GM12872 (cell line): ENCODE results near the gene LOXL3.

ENCODE experiments used
- TF ChIP-seq, protein P1 (sequence below): IDR thresholded peaks from 3 replicates; pipeline ENCODE4 v1.5.1; 2011; ENCODE audit warnings: low read depth, mild to moderate bottlenecking, low read length, moderate library complexity; ENCODE audit not compliant: insufficient read depth

LOXL3 gene

DNA sequence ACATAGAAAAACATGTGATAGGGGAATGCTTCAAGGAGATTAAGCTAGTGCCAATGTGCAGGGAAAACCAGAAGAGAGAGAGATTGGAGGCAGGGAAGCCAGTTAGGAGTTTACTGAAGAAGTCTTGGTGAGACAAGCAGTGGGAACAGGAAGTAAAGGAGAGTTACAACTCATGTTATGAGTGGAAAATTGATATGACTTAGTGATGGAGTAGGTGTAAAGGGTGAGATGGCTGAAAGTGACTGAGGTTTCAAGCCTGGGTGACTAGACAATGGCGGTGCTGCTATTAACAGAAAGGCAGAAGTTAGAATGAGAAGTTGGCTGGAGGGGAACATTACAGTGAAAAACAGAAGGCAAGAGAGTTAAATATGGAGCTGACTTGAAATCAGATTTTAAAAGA, 17.3 kb upstream of the LOXL3 start:
- TF ChIP-seq, protein P1, sequence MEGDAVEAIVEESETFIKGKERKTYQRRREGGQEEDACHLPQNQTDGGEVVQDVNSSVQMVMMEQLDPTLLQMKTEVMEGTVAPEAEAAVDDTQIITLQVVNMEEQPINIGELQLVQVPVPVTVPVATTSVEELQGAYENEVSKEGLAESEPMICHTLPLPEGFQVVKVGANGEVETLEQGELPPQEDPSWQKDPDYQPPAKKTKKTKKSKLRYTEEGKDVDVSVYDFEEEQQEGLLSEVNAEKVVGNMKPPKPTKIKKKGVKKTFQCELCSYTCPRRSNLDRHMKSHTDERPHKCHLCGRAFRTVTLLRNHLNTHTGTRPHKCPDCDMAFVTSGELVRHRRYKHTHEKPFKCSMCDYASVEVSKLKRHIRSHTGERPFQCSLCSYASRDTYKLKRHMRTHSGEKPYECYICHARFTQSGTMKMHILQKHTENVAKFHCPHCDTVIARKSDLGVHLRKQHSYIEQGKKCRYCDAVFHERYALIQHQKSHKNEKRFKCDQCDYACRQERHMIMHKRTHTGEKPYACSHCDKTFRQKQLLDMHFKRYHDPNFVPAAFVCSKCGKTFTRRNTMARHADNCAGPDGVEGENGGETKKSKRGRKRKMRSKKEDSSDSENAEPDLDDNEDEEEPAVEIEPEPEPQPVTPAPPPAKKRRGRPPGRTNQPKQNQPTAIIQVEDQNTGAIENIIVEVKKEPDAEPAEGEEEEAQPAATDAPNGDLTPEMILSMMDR, result no peak

DNA sequence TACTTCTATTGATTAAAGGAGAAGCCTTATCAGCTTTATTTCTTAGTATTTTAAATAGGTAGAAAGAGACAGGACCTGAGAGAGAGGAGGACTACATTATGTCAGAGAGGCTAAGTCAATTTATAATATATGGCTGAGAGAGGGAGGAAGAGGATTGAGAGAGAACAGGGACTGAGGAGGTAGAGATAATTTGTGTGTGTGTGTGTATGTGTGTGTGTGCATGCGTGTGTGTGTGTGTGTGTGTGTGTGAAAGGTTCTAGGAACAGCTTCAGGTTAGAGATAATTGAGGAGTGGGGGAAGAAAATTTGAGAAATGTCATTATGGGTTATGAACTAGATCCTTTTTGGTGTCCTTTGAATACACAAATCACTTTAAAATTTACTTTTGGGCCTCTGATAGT, 15.9 kb upstream of the LOXL3 start:
- TF ChIP-seq, protein P1, result no peak

DNA sequence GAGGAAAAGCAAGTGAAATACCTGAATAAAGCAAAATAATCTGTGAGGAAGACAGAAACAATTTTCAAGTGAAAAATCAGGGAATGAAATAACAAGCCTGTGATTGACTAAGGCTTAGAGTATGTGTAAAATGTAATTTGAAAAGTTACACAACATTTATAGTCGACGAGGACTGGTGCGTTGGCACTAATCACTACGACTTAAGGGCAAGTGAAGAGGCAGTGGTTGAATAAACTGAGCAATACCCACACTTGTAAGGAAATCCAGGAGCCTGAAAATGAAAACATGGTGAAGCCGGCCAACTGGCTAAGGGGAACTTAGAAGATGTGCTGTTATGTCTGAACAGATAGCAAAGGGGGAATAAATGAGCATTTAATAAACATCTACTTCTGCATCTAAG, 14.1 kb upstream of the LOXL3 start:
- TF ChIP-seq, protein P1, result no peak

DNA sequence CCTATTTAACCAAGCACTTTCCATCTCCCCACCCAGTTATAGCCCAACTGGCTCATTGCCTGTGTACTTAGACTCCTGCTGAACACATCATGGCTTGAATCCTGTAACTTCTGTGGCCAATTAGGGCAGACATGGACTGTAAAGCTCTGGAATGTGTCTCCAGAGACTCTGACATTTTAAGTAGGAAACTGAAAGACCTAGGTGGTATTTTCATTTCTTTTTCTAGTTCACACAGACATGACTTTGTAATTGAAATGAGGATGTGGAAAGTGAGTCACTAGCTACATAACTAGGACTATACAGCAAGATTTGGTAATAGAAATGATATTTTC, 13.0 kb upstream of the LOXL3 start:
- TF ChIP-seq, protein P1, result no peak

DNA sequence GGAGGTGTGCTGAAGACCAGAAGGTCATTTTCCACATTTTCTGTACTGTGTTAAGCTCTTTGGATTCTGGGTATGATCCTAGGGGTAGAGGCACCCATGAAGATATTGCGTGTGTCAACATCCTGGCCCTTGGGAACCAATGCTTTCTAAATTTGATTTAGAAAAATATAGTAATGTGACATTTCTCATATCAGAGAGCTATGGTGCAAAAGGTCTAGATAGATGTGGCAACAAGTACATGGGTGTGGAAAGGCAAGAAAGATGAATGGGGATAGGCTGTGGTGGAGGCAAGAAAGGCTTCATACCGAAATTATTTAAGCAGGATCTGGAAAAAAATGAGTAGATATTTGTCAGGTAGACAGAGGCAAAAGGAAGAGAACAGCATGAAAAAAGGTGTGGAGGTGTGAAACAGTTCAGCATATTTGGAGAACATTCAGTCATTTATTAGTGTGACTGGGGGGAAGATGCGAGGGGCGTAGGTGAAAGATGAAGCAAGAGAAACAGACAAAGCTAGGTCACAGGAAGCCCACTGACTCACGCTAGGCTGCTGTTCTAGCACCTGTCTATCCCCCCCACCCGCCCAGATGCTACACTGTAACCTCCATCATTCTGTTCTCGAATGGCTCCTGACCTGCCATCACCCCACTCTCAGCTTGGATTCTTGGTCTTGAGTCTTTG, 12.5 kb upstream of the LOXL3 start:
- TF ChIP-seq, protein P1, result no peak

DNA sequence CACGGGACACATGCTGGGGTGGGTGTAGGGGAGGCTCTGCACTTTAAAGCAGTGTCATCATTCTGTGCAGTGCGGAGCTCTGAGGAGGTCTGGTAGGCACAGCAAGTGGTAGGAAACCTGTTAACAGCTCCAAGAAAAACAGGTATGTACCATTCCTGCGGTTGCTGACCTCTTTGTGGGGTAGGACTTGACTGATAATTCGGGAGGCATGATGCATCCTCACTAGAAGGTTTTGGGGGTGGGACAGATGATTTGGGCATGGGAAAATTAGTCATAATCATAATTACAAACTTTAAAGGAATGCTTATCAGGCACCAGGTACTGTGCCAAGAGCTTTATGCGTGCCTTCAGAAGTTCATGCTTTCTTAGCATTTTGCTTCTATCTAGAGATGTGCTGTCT, 10.5 kb upstream of the LOXL3 start:
- TF ChIP-seq, protein P1, result no peak

DNA sequence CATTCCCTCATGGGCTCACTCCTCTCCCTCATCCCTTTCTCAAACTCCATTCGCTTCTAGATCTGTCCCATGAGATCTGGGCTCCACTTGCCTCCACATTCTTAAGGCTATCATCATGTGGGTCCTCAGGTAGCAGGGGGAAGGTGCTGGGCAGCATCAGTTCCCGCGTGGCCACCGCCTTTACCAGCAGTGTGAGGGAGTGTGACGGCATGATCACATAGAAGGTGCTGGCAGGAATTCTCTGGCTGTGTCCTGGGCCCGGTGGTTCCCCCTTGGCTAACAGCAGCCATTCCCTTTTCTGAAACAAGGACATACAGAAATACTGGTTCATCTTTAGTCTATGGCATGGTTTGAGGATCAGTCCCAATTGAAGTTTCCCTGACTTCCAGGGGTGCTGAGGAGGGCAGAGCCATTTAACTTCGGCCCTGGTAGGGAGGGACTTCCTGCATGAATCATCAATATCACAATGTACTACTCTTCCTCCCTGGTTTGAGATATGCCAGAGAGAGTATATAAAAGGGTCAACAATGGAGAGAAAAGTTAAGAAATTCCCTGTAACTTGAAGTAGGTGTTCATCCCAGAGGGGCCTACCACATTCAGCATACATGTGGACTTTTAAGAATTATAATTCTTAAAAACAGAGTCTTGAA, 8.5 kb upstream of the LOXL3 start:
- TF ChIP-seq, protein P1, result no peak
